ENCODE measurements around the gene ADGRG3. TPM values are rescaled to one million over a fixed set of nuclear protein-coding genes. Genes with fewer than 3 reads are reported as not detected.

Gene ADGRG3
- total and polyA plus RNA-seq, 2 of the 8 experiments (the other 6 are each of a cell fraction or from before 2014, with no cell fraction given) = 0.28 to 0.98 TPM

GRCh38 chr16:57666353-57667047, 1.6 kb upstream of the ADGRG3 start:
- Histone ChIP-seq H2AK5ac (ENCODE audit: low read depth, low read length) (no peak overlapping the region), H2AFZ (ENCODE audit: low read length) (no peak overlapping the region), H3K23me2 (ENCODE audit: low read depth, low read length) (no peaks in the 10 kb centered on the region), H4K8ac (ENCODE audit: extremely low read depth, insufficient read depth, low read length) (no peak overlapping the region), H3K9me3 (ENCODE audit: insufficient read depth in 2 of 2, low read depth in 1 of 2, low read length in 1 of 2) (no peaks in the 10 kb centered on the region), H4K20me1 (replicated peaks in 1 of 2; ENCODE audit: control insufficient read depth in 1 of 2, insufficient read depth in 2 of 2, low read length in 2 of 2) (no peaks in the 10 kb centered on the region), H3K4me3 (ENCODE audit: extremely low read depth in 1 of 4, insufficient read depth in 2 of 4, low read depth in 3 of 4, low read length in 4 of 4) (no peak overlapping the region), H2BK120ac (replicated peaks; ENCODE audit: low read depth, low read length) (no peak overlapping the region), H4K5ac (ENCODE audit: insufficient read length, low read depth, low read length) (no peak overlapping the region), H2BK15ac (ENCODE audit: low read length) (no peak overlapping the region), H2BK5ac (ENCODE audit: low read depth, low read length) (no peak overlapping the region), H3K23ac (ENCODE audit: insufficient read length) (no peak overlapping the region), H4K91ac (replicated peaks; ENCODE audit: insufficient read length, low read length) (no peak overlapping the region), H3K27me3 (replicated peaks in 1 of 4; ENCODE audit: control insufficient read depth in 3 of 4, extremely low read depth in 1 of 4, insufficient read depth in 3 of 4, low read length in 3 of 4) (no peaks in the 10 kb centered on the region), H3K4me2 (ENCODE audit: insufficient read depth in 1 of 2, low read depth in 2 of 2, low read length in 2 of 2) (no peak overlapping the region), H2BK20ac (ENCODE audit: low read length) (no peak overlapping the region), H3K27ac (ENCODE audit: low read depth, low read length) (no peak overlapping the region), H3K4me1 (replicated peaks in 1 of 4; ENCODE audit: control insufficient read depth in 3 of 4, insufficient read depth in 4 of 4, low read length in 3 of 4) (peaks cover 0 to 4% (median 0%) of the 10 kb centered on the region in 4 experiments; a peak in 3 of 7 replicates), H3K36me3 (ENCODE audit: control insufficient read depth in 2 of 4, insufficient read depth in 4 of 4, low read length in 3 of 4) (no peaks in the 10 kb centered on the region), H3K4ac (replicated peaks; ENCODE audit: insufficient read length, low read depth, low read length) (no peak overlapping the region), H3K14ac (ENCODE audit: insufficient read length) (no peak overlapping the region), H3K9ac (replicated peaks in 1 of 4; ENCODE audit: extremely low read depth in 1 of 4, low read depth in 3 of 4, low read length in 3 of 4) (no peak overlapping the region), H3K56ac (replicated peaks; ENCODE audit: insufficient read length, low read depth, low read length) (no peak overlapping the region), H3K79me2 (ENCODE audit: control insufficient read depth in 1 of 2, insufficient read depth in 2 of 2, low read length in 2 of 2) (no peaks in the 10 kb centered on the region), H3K79me1 (ENCODE audit: low read depth, low read length) (no peaks in the 10 kb centered on the region), H3K18ac (ENCODE audit: extremely low read depth, low read length) (no peak overlapping the region), H2BK12ac (ENCODE audit: low read depth, low read length) (no peak overlapping the region)
- no peak for FAIRE-seq
- ChIA-PET POLR2A (ENCODE audit: partially characterized antibody) (interaction anchor here (1.1 kb wide), 1 partner anchor 335 kb away, joined by 3 read pairs; the partner anchor contains the start of gene USB1), CTCF (ENCODE audit: partially characterized antibody) (interaction anchor here (0.6 to 4.2 kb wide), 10 partner anchors 11 to 269 kb away, joined by 3 to 47 read pairs (median 7); no protein-coding TSS in a partner anchor)
- WGBS, 2 experiments (ENCODE audit: extremely low coverage in 1 of 2, insufficient coverage in 1 of 2, insufficient read length in 1 of 2, insufficient replicate concordance in 2 of 2, low coverage in 1 of 2, low lambda C conversion rate in 2 of 2, missing lambda C conversion rate in 1 of 2) = 89% methylated on average over 11 of the region's 11 CpGs; no CpG with 5 or more reads in 1 of the 2 experiments
- DNase-seq (ENCODE audit: low read depth in 1 of 2, low spot score in 2 of 2) = no peak
- TF ChIP-seq CHD2 (IDR thresholded peaks at IDR 0.05; ENCODE audit: low read length) (no peak), TAF7 (optimal IDR thresholded peaks at IDR 0.05; ENCODE audit: borderline replicate concordance, low read depth, low read length) (no peak), POLR2AphosphoS5 (IDR thresholded peaks at IDR 0.05; ENCODE audit: low read depth, low read length) (no peak), SRF (IDR thresholded peaks at IDR 0.05; ENCODE audit: low read depth, low read length) (no peak), SP4 (IDR thresholded peaks at IDR 0.05; ENCODE audit: low read length) (no peak), FOSL1 (IDR thresholded peaks at IDR 0.05; ENCODE audit: insufficient read depth, low read depth, low read length) (no peak), SIN3A (conservative IDR thresholded peaks at IDR 0.05 in 1 of 2, IDR thresholded peaks at IDR 0.05 in 1 of 2; ENCODE audit: low read depth in 1 of 2, low read length in 2 of 2) (no peak), MAX (IDR thresholded peaks at IDR 0.05) (no peak), E2F6 (IDR thresholded peaks at IDR 0.05) (no peak), CBX5 (IDR thresholded peaks at IDR 0.05; ENCODE audit: low read depth, low read length) (no peak)
- TF ChIP-seq, protein P1, sequence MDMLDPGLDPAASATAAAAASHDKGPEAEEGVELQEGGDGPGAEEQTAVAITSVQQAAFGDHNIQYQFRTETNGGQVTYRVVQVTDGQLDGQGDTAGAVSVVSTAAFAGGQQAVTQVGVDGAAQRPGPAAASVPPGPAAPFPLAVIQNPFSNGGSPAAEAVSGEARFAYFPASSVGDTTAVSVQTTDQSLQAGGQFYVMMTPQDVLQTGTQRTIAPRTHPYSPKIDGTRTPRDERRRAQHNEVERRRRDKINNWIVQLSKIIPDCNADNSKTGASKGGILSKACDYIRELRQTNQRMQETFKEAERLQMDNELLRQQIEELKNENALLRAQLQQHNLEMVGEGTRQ (IDR thresholded peaks at IDR 0.05; ENCODE audit: low read length) = no peak
